Skeletal muscle satellite cell (primary cell): ENCODE measurements around the gene FAM193A.

Source experiments
- H3K27me3 ChIP-seq: 2 replicates; pipeline ENCODE4 v1.7.0; 2013; ENCODE audit warnings: low read length; ENCODE audit not compliant: control insufficient read depth, insufficient read depth
- H3K36me3 ChIP-seq: 2 replicates; pipeline ENCODE4 v1.7.0; 2013; ENCODE audit warnings: mild to moderate bottlenecking, control low read depth, low read length; ENCODE audit not compliant: insufficient read depth
- H3K4me1 ChIP-seq: 2 replicates; pipeline ENCODE4 v1.7.0; 2013; ENCODE audit warnings: low read length; ENCODE audit not compliant: control insufficient read depth, insufficient read depth
- H3K4me2 ChIP-seq: 2 replicates; pipeline ENCODE4 v1.7.0; 2013; ENCODE audit warnings: mild to moderate bottlenecking, low read length
- H3K4me3 ChIP-seq: 2 replicates; pipeline ENCODE4 v1.7.0; 2013; ENCODE audit warnings: low read length
- H3K9ac ChIP-seq: 2 replicates; pipeline ENCODE4 v1.7.0; 2013; ENCODE audit warnings: mild to moderate bottlenecking, low read depth, low read length, moderate library complexity
- H3K9me3 ChIP-seq: replicated peaks from 2 replicates; pipeline ENCODE4 v1.7.0; 2013; ENCODE audit warnings: mild to moderate bottlenecking, control low read depth, low read length

The FAM193A gene

GRCh38 chr4:2698951-2699505 lies 162.6 kb downstream of the FAM193A start:
- peaks cover 82% of the 10 kb centered on the region for H3K36me3 ChIP-seq

GRCh38 chr4:2699534-2699933 lies 163.1 kb downstream of the FAM193A start:
- H3K4me2 ChIP-seq = no peak overlapping the region
- no peaks in the 10 kb centered on the region for H3K4me1 ChIP-seq
- H3K9ac ChIP-seq = no peak overlapping the region
- peaks cover 81% of the 10 kb centered on the region for H3K36me3 ChIP-seq
- H3K4me3 ChIP-seq = no peak overlapping the region
- H3K27me3 ChIP-seq = no peaks in the 10 kb centered on the region
- no peaks in the 10 kb centered on the region for H3K9me3 ChIP-seq

More at GRCh38 chr4:2698951-2699505, 162.6 kb downstream of the FAM193A start:
- no peak overlapping the region for H3K4me2 ChIP-seq
- H3K9me3 ChIP-seq = no peaks in the 10 kb centered on the region
- no peak overlapping the region for H3K4me3 ChIP-seq
- H3K27me3 ChIP-seq = no peaks in the 10 kb centered on the region
- H3K9ac ChIP-seq = no peak overlapping the region
- no peaks in the 10 kb centered on the region for H3K4me1 ChIP-seq

GRCh38 chr4:2700031-2700430 lies 163.6 kb downstream of the FAM193A start:
- Histone ChIP-seq H3K4me1 (no peaks in the 10 kb centered on the region), H3K4me3 (no peak overlapping the region), H3K4me2 (no peak overlapping the region), H3K9ac (no peak overlapping the region), H3K27me3 (no peaks in the 10 kb centered on the region), H3K9me3 (no peaks in the 10 kb centered on the region), H3K36me3 (peaks cover 76% of the 10 kb centered on the region)

DNA sequence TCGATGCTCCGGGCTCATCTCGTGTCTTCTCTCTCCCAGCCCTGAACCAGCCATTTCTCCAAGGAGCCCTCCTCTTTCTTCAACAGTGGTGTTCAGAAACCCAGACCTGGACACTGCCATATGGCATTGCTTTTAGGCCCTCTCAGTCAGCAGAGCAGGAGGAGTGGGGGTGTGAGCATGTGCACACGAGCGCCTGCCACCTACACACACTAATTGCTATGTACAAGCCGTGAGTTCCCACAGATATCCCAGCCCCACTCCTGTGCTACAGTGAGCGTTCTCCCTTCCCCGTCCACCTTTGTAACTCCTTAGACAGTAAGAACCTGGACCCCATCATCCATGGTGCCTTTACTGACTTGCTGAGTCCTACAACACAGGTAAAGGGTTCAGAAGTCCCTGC lies 165.9 kb downstream of the FAM193A start:
- Histone ChIP-seq H3K9me3 (no peaks in the 10 kb centered on the region), H3K4me2 (no peak overlapping the region), H3K36me3 (peaks cover 63% of the 10 kb centered on the region), H3K27me3 (no peaks in the 10 kb centered on the region), H3K4me1 (no peaks in the 10 kb centered on the region), H3K4me3 (no peak overlapping the region), H3K9ac (no peak overlapping the region)

GRCh38 chr4:2702770-2703169 lies 166.3 kb downstream of the FAM193A start:
- Histone ChIP-seq H3K9me3 (no peaks in the 10 kb centered on the region), H3K4me3 (no peak overlapping the region), H3K36me3 (peaks cover 59% of the 10 kb centered on the region), H3K9ac (no peak overlapping the region), H3K4me1 (no peaks in the 10 kb centered on the region), H3K4me2 (no peak overlapping the region), H3K27me3 (no peaks in the 10 kb centered on the region)

DNA sequence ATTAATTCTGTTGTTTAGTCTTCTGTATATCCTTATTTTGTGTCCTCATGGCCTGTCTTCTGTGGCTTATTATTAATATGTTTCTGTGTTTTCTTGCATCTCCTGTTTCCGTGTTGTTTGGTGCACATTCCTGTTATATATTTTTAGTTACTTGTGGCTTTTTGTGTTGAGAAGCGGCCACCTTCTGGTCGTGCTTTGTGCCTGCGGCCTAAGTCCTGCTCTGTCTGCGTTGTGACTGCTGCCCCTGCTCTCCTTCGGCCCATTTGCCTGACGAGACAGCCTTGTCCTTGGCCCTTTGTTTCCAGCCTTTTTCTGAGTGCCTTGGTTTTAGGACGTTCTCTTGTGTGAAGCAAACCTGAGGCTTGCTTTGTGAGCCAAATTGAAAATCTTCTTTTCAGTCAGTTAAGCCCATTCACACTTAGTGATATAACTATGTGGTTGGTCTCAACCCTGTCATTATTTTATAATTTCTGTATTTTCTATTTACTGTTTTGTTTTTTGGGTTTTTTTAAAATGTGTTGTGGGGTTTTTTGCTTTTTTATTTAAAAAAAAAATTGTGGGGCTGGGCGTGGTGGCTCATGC lies 175.9 kb downstream of the FAM193A start:
- Histone ChIP-seq H3K4me2 (no peak overlapping the region), H3K4me1 (no peaks in the 10 kb centered on the region), H3K9me3 (no peaks in the 10 kb centered on the region), H3K4me3 (no peak overlapping the region), H3K27me3 (no peaks in the 10 kb centered on the region), H3K9ac (no peak overlapping the region), H3K36me3 (peaks cover 34% of the 10 kb centered on the region)

- Histone ChIP-seq H3K9ac (no peak overlapping the region), H3K4me1 (no peaks in the 10 kb centered on the region), H3K36me3 (peaks cover 30% of the 10 kb centered on the region)
Observed at GRCh38 chr4:2713337-2713736, 176.9 kb downstream of the FAM193A start.

GRCh38 chr4:2714061-2714770 lies 177.8 kb downstream of the FAM193A start:
- H3K4me2 ChIP-seq = no peak overlapping the region
- H3K4me1 ChIP-seq = no peaks in the 10 kb centered on the region
- H3K9me3 ChIP-seq = no peaks in the 10 kb centered on the region
- H3K4me3 ChIP-seq = no peak overlapping the region
- no peaks in the 10 kb centered on the region for H3K27me3 ChIP-seq
- peaks cover 35% of the 10 kb centered on the region for H3K36me3 ChIP-seq
- no peak overlapping the region for H3K9ac ChIP-seq

More at GRCh38 chr4:2713337-2713736, 176.9 kb downstream of the FAM193A start:
- no peak overlapping the region for H3K4me2 ChIP-seq
- H3K9me3 ChIP-seq = no peaks in the 10 kb centered on the region
- no peaks in the 10 kb centered on the region for H3K27me3 ChIP-seq
- H3K4me3 ChIP-seq = no peak overlapping the region

DNA sequence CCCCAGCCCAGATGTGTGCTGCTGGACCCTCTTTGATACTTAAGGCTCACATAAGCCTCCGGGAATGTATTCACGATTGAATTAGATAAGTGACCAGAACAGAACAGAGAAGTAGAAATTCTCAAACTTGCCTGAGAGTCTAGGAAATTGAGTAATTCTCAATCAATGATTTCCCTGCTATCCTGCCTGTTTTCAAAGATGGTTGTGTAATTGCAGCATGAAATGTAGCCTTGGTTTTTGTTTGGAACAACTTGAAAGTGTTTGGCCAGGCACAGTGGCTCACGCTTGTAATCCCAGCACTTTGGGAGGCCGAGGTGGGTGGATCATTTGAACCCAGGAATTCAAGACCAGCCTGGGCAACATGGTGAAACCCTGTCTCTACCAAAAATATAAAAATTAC lies 178.5 kb downstream of the FAM193A start:
- Histone ChIP-seq H3K27me3 (no peaks in the 10 kb centered on the region), H3K4me2 (no peak overlapping the region), H3K4me3 (no peak overlapping the region), H3K9me3 (no peaks in the 10 kb centered on the region), H3K36me3 (peaks cover 37% of the 10 kb centered on the region), H3K4me1 (no peaks in the 10 kb centered on the region), H3K9ac (no peak overlapping the region)

DNA sequence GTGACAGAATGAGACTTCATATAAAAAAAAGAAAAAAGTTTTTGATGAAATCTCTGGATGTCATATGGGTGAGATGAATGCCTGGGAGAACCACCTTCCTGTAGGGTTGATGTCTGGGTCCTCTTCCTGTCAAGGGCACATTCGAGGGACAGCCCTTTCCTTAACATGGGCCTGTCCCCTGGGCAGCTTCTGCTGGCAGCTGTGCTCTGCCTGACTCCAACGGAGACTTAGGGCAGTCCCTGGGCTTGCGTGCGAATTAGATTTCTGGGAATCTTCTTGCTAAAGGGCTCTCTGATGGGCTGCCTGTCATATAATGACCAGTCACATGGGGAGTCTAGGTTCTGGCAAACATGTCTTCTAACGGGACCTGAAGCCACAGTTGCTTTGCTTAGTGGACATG lies 179.0 kb downstream of the FAM193A start:
- no peak overlapping the region for H3K9ac ChIP-seq
- peaks cover 42% of the 10 kb centered on the region for H3K36me3 ChIP-seq
- no peak overlapping the region for H3K4me3 ChIP-seq
- no peaks in the 10 kb centered on the region for H3K4me1 ChIP-seq
- H3K4me2 ChIP-seq = no peak overlapping the region
- no peaks in the 10 kb centered on the region for H3K27me3 ChIP-seq
- H3K9me3 ChIP-seq = no peaks in the 10 kb centered on the region

GRCh38 chr4:2716236-2716635 lies 179.8 kb downstream of the FAM193A start:
- Histone ChIP-seq H3K36me3 (peaks cover 46% of the 10 kb centered on the region), H3K4me3 (no peak overlapping the region), H3K9ac (no peak overlapping the region)

GRCh38 chr4:2721586-2721985 lies 185.1 kb downstream of the FAM193A start:
- peaks cover 32% of the 10 kb centered on the region for H3K36me3 ChIP-seq

More at GRCh38 chr4:2716236-2716635, 179.8 kb downstream of the FAM193A start:
- no peak overlapping the region for H3K4me2 ChIP-seq
- H3K9me3 ChIP-seq = no peaks in the 10 kb centered on the region
- H3K27me3 ChIP-seq = no peaks in the 10 kb centered on the region
- no peaks in the 10 kb centered on the region for H3K4me1 ChIP-seq

More at GRCh38 chr4:2721586-2721985, 185.1 kb downstream of the FAM193A start:
- H3K9ac ChIP-seq = no peak overlapping the region
- no peak overlapping the region for H3K4me2 ChIP-seq
- no peaks in the 10 kb centered on the region for H3K4me1 ChIP-seq
- H3K4me3 ChIP-seq = no peak overlapping the region
- H3K27me3 ChIP-seq = no peaks in the 10 kb centered on the region
- H3K9me3 ChIP-seq = no peaks in the 10 kb centered on the region
